SW480 (cell line): Measurements from ENCODE around the gene HAUS7.

Source experiments
- DNase-seq: peaks from one replicate; pipeline ENCODE4 v3.0.0-alpha.2; 2016; ENCODE audit warnings: low spot score

The HAUS7 gene

GRCh38 chrX:153499341-153499740 is 29.0 kb upstream of the HAUS7 start:
- no peak for DNase-seq

GRCh38 chrX:153498453-153498852 is 28.1 kb upstream of the HAUS7 start:
- DNase-seq = no peak

GRCh38 chrX:153496590-153496959 is 26.2 kb upstream of the HAUS7 start:
- no peak for DNase-seq

GRCh38 chrX:153495903-153496589 is 25.7 kb upstream of the HAUS7 start:
- no peak for DNase-seq

GRCh38 chrX:153495362-153495751 is 25.0 kb upstream of the HAUS7 start:
- no peak for DNase-seq

- no peak for DNase-seq
These were observed 24.4 kb upstream of the HAUS7 start, which contains the start of gene BGN for GRCh38 chrX:153494541-153495361. BGN (plus strand) TSS chrX:153494980; CDS start chrX:153504632, 9,652 bp downstream.

- no peak for DNase-seq
These were observed 23.7 kb upstream of the HAUS7 start for GRCh38 chrX:153494061-153494460.

GRCh38 chrX:153493085-153493484 is 22.7 kb upstream of the HAUS7 start:
- DNase-seq = no peak

GRCh38 chrX:153492543-153492942 is 22.2 kb upstream of the HAUS7 start:
- DNase-seq = no peak

GRCh38 chrX:153491918-153492317 is 21.5 kb upstream of the HAUS7 start:
- no peak for DNase-seq

GRCh38 chrX:153491351-153491914 is 21.1 kb upstream of the HAUS7 start:
- no peak for DNase-seq

- no peak for DNase-seq
These were observed 20.0 kb upstream of the HAUS7 start for GRCh38 chrX:153490217-153490930.

GRCh38 chrX:153488231-153488914 is 18.0 kb upstream of the HAUS7 start:
- no peak for DNase-seq

GRCh38 chrX:153487590-153488071 is 17.3 kb upstream of the HAUS7 start:
- DNase-seq = no peak

GRCh38 chrX:153486171-153486570 is 15.8 kb upstream of the HAUS7 start:
- no peak for DNase-seq

- DNase-seq = no peak
These were observed 15.2 kb upstream of the HAUS7 start for GRCh38 chrX:153485396-153486080.

- no peak for DNase-seq
These were observed 12.1 kb upstream of the HAUS7 start for GRCh38 chrX:153482376-153483015.

GRCh38 chrX:153481043-153481442 is 10.7 kb upstream of the HAUS7 start:
- no peak for DNase-seq

- DNase-seq = no peak
These were observed 8.4 kb upstream of the HAUS7 start for GRCh38 chrX:153478746-153479145.

GRCh38 chrX:153477901-153478300 is 7.5 kb upstream of the HAUS7 start:
- DNase-seq = no peak
